B cell (primary cell): ENCODE measurements around the gene MAB21L4. TPM values are rescaled to one million over a fixed set of nuclear protein-coding genes. Genes with fewer than 3 reads are reported as not detected.

Experiments used
- ATAC-seq: fragments of 200-7000 bp; cut with Tn5 transposase; one replicate; pipeline ENCODE4 v1.10.0; 2021; ENCODE audit warnings: low read depth, mild to moderate bottlenecking, moderate number of reproducible peaks, moderate library complexity
- CTCF ChIA-PET: fragments of 350-600 bp; sonication (Branson Sonifier 250); formaldehyde crosslinking; loops from one replicate; lab custom pipeline; 2021; ENCODE audit warnings: antibody characterized with exemption, inconsistent platforms; lab: Charles Lee
- POLR2A ChIA-PET: fragments of 350-600 bp; sonication (Branson Sonifier 250); formaldehyde crosslinking; loops from one replicate; lab custom pipeline; 2021; ENCODE audit warnings: antibody characterized with exemption; lab: Charles Lee
- DNase-seq: peaks from one replicate; pipeline ENCODE4 v3.0.0; 2013
- H2AFZ ChIP-seq: 2 replicates; pipeline ENCODE4 v1.6.1; 2012; ENCODE audit warnings: mild to moderate bottlenecking, low read depth, low read length; ENCODE audit not compliant: insufficient read depth, poor library complexity, severe bottlenecking
- H3K27ac ChIP-seq, 2 donors: 1 replicate in 1 of 2; 2 replicates in 1 of 2; pipeline ENCODE4 v1.5.1; 2012 to 2013; ENCODE audit warnings: low read length in 2 of 2, mild to moderate bottlenecking in 2 of 2, moderate library complexity in 1 of 2
- H3K27me3 ChIP-seq, 4 experiments: fragments of 200-600 bp in 1 of 4; sonication (generic) in 1 of 4; replicated peaks in 1 of 4; 1 replicate in 2 of 4; 2 replicates in 2 of 4; pipeline versions ENCODE4 v1.6.1 to v1.7.0; 2013 to 2016; ENCODE audit warnings: low read length in 3 of 4, mild to moderate bottlenecking in 2 of 4, mixed read lengths in 1 of 4, moderate library complexity in 1 of 4; ENCODE audit not compliant: insufficient read depth in 4 of 4, control insufficient read depth in 3 of 4; ENCODE audit errors: control extremely low read depth in 1 of 4
- H3K36me3 ChIP-seq, 2 experiments: replicated peaks in 1 of 2; 1 replicate in 1 of 2; 2 replicates in 1 of 2; pipeline versions ENCODE4 v1.6.1 to v1.7.1; 2013; ENCODE audit warnings: low read length in 1 of 2; ENCODE audit not compliant: insufficient read depth in 2 of 2, control insufficient read depth in 1 of 2; ENCODE audit errors: control extremely low read depth in 1 of 2, extremely low read depth in 1 of 2
- H3K4me1 ChIP-seq, 2 donors: fragments of 200-600 bp in 1 of 2; sonication (generic) in 1 of 2; 1 replicate in 1 of 2; 2 replicates in 1 of 2; pipeline versions ENCODE4 v1.5.1 to v1.6.1; 2013 to 2017; ENCODE audit warnings: low read length in 2 of 2; ENCODE audit not compliant: control insufficient read depth in 2 of 2, insufficient read depth in 2 of 2
- H3K4me2 ChIP-seq: replicated peaks from 2 replicates; pipeline ENCODE3; 2012; ENCODE audit warnings: mild to moderate bottlenecking, low read depth, low read length; ENCODE audit not compliant: poor library complexity, severe bottlenecking
- H3K4me3 ChIP-seq, 5 experiments: fragments of 200-600 bp in 1 of 5; sonication (generic) in 1 of 5; 1 replicate in 3 of 5; 2 replicates in 2 of 5; pipeline versions ENCODE4 v1.5.1 to v1.7.0; 2011 to 2016; ENCODE audit warnings: low read length in 4 of 5, mild to moderate bottlenecking in 4 of 5, low read depth in 2 of 5, control low read depth in 1 of 5, moderate library complexity in 1 of 5; ENCODE audit not compliant: insufficient read depth in 1 of 5; ENCODE audit errors: control extremely low read depth in 1 of 5, extremely low read depth in 1 of 5
- H3K79me2 ChIP-seq: fragments of 200-600 bp; sonication (generic); one replicate; pipeline ENCODE4 v1.6.0; 2016; ENCODE audit warnings: low read length; ENCODE audit not compliant: control insufficient read depth, insufficient read depth
- H3K9ac ChIP-seq: fragments of 200-600 bp; sonication (generic); 2 replicates; pipeline ENCODE4 v1.6.1; 2017; ENCODE audit warnings: mild to moderate bottlenecking, low read length, moderate library complexity
- H3K9me3 ChIP-seq, 3 donors: one replicate each; pipeline versions ENCODE4 v1.6.1 to v1.7.1; 2013; ENCODE audit warnings: low read length in 2 of 3; ENCODE audit not compliant: control insufficient read depth in 2 of 3, insufficient read depth in 1 of 3; ENCODE audit errors: control extremely low read depth in 1 of 3
- H4K20me1 ChIP-seq: 2 replicates; pipeline ENCODE4 v1.6.0; 2012; ENCODE audit warnings: mild to moderate bottlenecking, low read length; ENCODE audit not compliant: insufficient read depth, control insufficient read depth, poor library complexity, severe bottlenecking
- H3K27ac Mint-ChIP-seq: one replicate; pipeline ENCODE4 v1.8.0; 2021; ENCODE audit warnings: mixed read lengths
- H3K27me3 Mint-ChIP-seq: one replicate; pipeline ENCODE4 v1.8.0; 2021; ENCODE audit warnings: mixed read lengths
- H3K4me1 Mint-ChIP-seq: one replicate; pipeline ENCODE4 v1.8.0; 2021; ENCODE audit warnings: mixed read lengths
- H3K4me3 Mint-ChIP-seq: one replicate; pipeline ENCODE4 v1.8.0; 2021; ENCODE audit warnings: mixed read lengths
- H3K9me3 Mint-ChIP-seq: one replicate; pipeline ENCODE4 v1.8.0; 2022; ENCODE audit warnings: mixed read lengths; ENCODE audit not compliant: insufficient read depth
- CTCF ChIP-seq: fragments of 200-600 bp; IDR thresholded peaks from one replicate; pipeline ENCODE4 v1.8.0; 2022; ENCODE audit warnings: antibody characterized with exemption, mild to moderate bottlenecking
- EZH2 ChIP-seq: IDR thresholded peaks from 2 replicates; pipeline ENCODE4 v1.6.1; 2012; ENCODE audit warnings: borderline replicate concordance, low read depth, mild to moderate bottlenecking, moderate library complexity, low read length; ENCODE audit not compliant: insufficient read depth, poor library complexity, severe bottlenecking
- WGBS: methylation state at CpG from one replicate; pipeline ENCODE4 v1.1.5; 2013; ENCODE audit warnings: missing lambda C conversion rate; ENCODE audit not compliant: insufficient coverage; 5-methylcytosine and 5-hydroxymethylcytosine counted together
- intact Hi-C: fragments of 100-400 bp; cut with micrococcal nuclease; formaldehyde crosslinking; loops from one replicate; pipeline ENCODE4 v1.10.0; 2022
- polyA plus RNA-seq: library from polyadenylated mRNA; depleted of rRNA; stranded (reverse); fragments of >200 nt; gene quantifications from 2 replicates; pipeline ENCODE4 v1.2.3, GENCODE V29; 2012
- total RNA-seq, 2 donors: library from RNA; stranded (reverse); fragments of 120-200 nt in 1 of 2; gene quantifications; 1 replicate in 1 of 2; 2 replicates in 1 of 2; pipeline versions ENCODE4 v1.2.3 to v1.2.4, GENCODE V29; 2013 to 2022

MAB21L4 gene
- total and polyA plus RNA-seq, 2 donors (not counting 1 experiment from before 2014, with no cell fraction given) = not detected

- ATAC-seq (no peak), DNase-seq (no peak)
- Histone ChIP-seq H3K4me1 (no peaks in the 10 kb centered on the region), H4K20me1 (no peaks in the 10 kb centered on the region), H3K9me3 (no peaks in the 10 kb centered on the region), H3K4me2 (no peak overlapping the region), H3K79me2 (no peaks in the 10 kb centered on the region), H2AFZ (no peak overlapping the region), H3K9ac (no peak overlapping the region), H3K27ac (no peak overlapping the region), H3K4me3 (no peak overlapping the region), H3K27me3 (peaks cover 0 to 5% (median 0%) of the 10 kb centered on the region in 4 experiments), H3K36me3 (no peaks in the 10 kb centered on the region)
- no peak overlapping the region for H3K27ac Mint-ChIP-seq
- ChIA-PET POLR2A (no interaction called here), CTCF (no interaction called here)
- H3K4me1 Mint-ChIP-seq = no peaks in the 10 kb centered on the region
- intact Hi-C loops = no loop called here
- TF ChIP-seq CTCF (no peak), EZH2 (no peak)
- no peak overlapping the region for H3K4me3 Mint-ChIP-seq
- 86% methylated on average over 18 of the region's 19 CpGs for WGBS
- no peaks in the 10 kb centered on the region for H3K27me3 Mint-ChIP-seq
- H3K9me3 Mint-ChIP-seq = no peaks in the 10 kb centered on the region
These were observed 8.5 kb upstream of the MAB21L4 start for GRCh38 chr2:240904216-240905175.
